ENCODE data around the gene TSPYL6.
"Not testable (repeated sequence)": the region's sequence is repeated elsewhere in the genome, so short reads cannot be mapped to it uniquely, and the experiment has no call there.

The TSPYL6 gene

GRCh38 chr2:54256091-54256694, at the start of gene TSPYL6:
Gene TSPYL6 (minus strand): TSS chr2:54256229. CDS start chr2:54256151, 78 bp downstream.
- no peak for DNase-seq (ENCODE audit: low read depth in 2 of 2, low spot score in 1 of 2)

DNA sequence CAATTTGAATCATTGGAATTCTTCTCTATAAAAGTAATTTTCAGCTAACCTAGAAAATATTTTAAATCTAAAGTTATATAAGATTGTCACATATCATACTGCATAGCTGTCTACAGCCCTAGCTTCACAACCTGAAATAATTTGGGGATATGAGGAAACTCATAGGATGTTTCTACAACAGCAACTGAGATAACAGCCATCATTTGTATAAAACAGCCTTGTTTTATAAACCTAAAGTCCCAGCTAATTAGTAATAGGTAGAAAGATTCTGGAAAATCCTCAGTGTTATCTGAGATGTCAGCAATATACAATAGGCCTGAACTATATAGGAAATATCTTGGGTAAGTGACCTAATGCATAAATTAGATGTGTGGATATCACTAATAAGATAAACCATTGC, 47.6 kb upstream of the TSPYL6 start:
- DNase-seq (ENCODE audit: low read depth in 2 of 2, low spot score in 1 of 2), result no peak

- no peak for DNase-seq (ENCODE audit: low read depth in 2 of 2, low spot score in 1 of 2)
Measured at GRCh38 chr2:54298514-54298913, 42.5 kb upstream of the TSPYL6 start.

- DNase-seq (ENCODE audit: low read depth in 2 of 2, low spot score in 1 of 2), result no peak
Measured at GRCh38 chr2:54295911-54296310, 39.9 kb upstream of the TSPYL6 start.

GRCh38 chr2:54294665-54295064, 38.6 kb upstream of the TSPYL6 start:
- DNase-seq (ENCODE audit: low read depth in 2 of 2, low spot score in 1 of 2), result not testable (repeated sequence)

- no peak for DNase-seq (ENCODE audit: low read depth in 2 of 2, low spot score in 1 of 2)
Measured at GRCh38 chr2:54290356-54291025, 34.5 kb upstream of the TSPYL6 start.

- no peak for DNase-seq (ENCODE audit: low read depth in 2 of 2, low spot score in 1 of 2)
Measured at GRCh38 chr2:54289917-54290316, 33.9 kb upstream of the TSPYL6 start.

DNA sequence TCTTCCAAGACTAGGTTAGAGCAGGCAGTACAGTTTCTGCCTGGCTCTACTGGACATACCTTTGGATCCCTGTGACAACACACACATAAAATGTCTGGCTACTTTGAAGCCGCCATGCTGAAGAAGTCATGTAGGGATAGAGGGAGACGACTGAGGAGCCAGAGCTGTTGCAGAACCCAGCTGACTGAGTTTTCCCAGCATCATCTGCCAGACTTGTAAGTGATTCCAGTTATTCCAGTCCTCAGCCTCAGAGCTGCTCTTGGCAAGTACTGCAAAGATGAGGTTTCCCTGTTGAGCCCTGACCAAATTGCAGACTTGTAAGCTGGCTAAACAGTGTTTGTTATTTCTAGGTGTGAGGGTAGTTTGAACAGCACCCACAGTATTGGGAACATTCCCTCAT, 31.5 kb upstream of the TSPYL6 start:
- DNase-seq (ENCODE audit: low read depth in 2 of 2, low spot score in 1 of 2), result no peak

DNA sequence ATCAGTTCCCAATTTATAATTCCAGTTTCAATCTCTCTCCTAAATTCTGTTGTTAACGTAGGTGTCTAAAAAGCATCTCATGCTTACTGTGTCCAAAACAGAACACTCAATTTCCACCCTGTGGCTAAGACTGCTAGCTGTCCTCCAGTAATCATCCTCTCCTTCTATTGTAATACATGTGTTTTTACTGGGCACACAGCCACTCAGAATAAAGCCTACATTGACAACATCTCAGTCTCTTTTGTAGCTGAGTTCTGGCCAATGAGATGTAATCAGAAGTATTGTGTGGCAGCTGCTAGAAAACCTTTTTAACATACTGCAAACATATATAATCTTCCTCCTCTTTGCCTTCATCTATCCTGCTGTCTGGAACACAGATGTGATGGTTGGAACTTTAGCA, 29.4 kb upstream of the TSPYL6 start:
- no peak for DNase-seq (ENCODE audit: low read depth in 2 of 2, low spot score in 1 of 2)

DNA sequence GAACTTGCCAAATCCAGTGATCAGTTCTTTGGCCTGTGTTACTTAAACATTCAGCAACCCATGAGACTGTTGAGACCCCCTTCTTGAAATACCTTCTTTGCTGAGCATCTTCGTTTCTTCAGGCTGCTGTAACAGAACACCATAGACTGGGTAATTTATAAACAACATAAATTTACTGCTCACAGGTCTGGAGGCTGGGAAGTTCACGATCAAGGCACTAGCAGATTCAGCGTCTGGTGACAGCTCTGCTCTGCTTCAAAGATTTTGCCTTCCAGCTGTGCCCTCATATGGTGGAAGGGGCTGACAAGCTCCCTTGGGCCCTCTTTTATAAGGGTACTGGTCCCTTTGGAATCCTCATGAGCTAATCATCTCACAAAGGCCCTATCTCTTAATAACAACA, 28.8 kb upstream of the TSPYL6 start:
- no peak for DNase-seq (ENCODE audit: low read depth in 2 of 2, low spot score in 1 of 2)

DNA sequence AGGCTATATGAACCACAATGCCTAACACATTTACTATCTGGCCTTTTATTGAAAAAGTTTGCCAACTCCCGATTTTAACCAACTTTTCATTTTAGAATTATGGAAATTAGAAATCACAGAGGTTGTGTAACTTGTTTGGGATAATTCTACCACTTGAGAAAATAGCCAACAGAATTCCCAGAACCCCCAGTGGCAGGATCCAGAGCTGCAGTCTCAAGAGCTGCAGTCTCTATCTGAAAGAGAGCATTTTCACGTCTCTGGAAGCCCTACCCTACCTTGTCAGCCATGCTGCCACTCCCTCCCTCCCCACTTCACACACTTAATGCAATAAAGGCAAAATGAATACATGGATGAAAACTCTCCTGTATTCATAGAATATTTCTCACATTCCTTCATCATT, 23.4 kb upstream of the TSPYL6 start:
- no peak for DNase-seq (ENCODE audit: low read depth in 2 of 2, low spot score in 1 of 2)

GRCh38 chr2:54275541-54275940, 19.5 kb upstream of the TSPYL6 start:
- DNase-seq (ENCODE audit: low read depth in 2 of 2, low spot score in 1 of 2), result no peak

DNA sequence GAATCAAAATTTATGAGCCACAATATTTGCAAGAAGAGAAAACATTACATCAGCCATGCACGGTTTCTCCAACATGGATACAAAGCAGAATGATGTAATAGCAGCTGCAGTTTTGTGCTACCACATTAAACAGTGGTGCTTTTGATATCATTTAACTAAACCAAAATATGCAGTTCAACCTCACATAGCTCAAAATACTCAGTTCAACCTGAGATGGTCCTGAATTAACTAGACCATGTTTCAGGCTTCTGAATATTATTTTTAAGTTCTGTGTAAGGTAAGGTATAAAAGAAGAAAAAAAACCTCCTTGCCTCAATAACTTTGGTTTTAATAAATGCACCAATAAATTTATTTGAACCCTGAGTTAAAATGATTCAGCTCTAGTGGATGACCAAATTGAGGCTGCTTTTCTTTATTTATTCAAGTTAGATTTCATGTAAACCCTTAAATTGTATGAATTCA, 18.8 kb upstream of the TSPYL6 start:
- DNase-seq (ENCODE audit: low read depth in 2 of 2, low spot score in 1 of 2), result no peak

DNA sequence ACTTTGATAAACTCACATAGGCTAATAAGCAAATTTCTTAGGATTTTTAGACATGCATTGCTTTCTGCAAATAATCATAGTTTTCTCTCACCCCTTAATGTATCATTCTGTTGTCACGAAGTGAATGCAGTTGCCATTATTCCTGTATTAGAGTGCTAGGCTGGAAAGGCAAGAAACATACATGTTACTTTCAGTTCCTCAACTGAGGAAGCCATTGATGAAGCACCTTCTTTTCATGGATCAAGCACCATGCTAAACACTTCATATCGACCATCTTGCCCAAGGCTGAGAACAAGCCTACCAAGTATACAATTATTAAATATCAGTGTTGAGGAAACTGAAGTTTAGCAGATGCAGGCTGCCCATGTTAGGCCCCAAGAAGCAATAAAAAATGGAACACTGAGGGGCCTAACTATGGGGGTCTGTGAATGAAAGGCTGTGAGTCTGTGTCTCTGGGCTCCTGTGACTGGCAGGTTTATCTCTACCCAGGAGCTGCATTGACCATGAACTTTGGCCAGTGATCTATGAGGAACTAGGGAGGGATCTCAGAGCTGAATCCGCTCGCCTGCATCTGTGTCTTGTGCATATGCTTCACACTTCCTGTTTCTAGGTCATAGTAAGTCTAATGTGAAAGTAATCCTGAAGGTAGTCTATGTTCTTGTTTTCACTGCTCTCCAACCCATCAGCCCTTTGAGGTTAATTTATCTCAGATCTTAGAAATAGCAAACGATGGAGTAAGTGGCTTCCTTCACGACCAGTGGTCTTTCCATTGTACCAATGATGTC, 16.0 kb upstream of the TSPYL6 start:
- DNase-seq (ENCODE audit: low read depth in 2 of 2, low spot score in 1 of 2), result no peak

GRCh38 chr2:54271189-54271588, 15.2 kb upstream of the TSPYL6 start:
- DNase-seq (ENCODE audit: low read depth in 2 of 2, low spot score in 1 of 2), result no peak

GRCh38 chr2:54267577-54267976, 11.5 kb upstream of the TSPYL6 start:
- DNase-seq (ENCODE audit: low read depth in 2 of 2, low spot score in 1 of 2), result no peak

DNA sequence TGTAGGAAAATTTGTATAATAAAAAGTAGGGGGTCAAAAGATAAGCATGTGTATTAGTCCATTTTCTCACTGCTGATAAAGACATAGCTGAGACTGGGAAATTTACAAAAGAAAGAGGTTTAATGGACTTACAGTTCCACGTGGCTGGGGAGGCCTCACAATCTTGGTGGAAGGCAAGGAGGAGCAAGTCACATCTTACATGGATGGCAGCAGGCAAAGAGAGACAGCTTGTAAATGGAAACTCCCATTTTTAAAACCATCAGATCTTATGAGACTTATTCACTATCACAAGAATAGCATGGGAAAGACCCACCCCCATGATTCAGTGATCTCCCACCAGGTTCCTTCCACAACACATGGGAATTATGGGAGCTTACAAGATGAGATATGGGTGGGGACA, 9.1 kb upstream of the TSPYL6 start:
- not testable (repeated sequence) for DNase-seq (ENCODE audit: low read depth in 2 of 2, low spot score in 1 of 2)

DNA sequence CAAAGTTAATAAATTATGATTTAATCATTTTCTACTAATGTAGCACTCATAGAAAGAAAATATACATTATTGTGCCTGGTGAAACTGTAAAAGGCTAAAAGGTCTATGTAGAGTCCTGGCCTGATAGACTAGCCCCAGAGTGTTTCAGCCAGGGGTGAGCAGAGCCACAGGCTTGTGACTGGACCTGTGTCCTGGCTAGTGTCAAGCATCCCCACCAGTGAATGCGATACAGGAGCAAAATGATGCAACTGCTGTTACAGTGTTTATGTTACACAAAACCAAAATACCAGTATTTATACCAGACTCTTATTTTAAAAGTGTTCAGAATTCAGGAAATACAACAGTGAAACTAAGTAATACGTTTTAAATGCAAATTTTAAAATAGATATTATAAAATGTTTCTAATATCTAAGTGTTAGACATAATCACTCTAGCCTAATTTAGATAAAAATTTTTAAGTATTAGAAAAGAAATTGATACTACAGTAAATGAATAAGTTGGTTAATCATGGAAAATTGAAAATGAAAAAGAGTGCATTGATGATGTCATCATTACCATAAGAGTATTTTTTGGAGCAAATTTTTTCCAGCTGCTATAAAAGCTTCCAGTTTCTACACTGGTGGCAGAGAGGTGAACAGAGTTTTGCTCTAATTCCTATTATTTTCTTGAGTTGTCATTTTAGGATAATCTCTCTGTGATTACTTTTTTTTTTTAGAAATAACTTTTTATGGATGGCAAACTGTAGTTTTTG, 6.2 kb upstream of the TSPYL6 start:
- no peak for DNase-seq (ENCODE audit: low read depth in 2 of 2, low spot score in 1 of 2)

- DNase-seq (ENCODE audit: low read depth in 2 of 2, low spot score in 1 of 2), result no peak
Measured at GRCh38 chr2:54261537-54261936, 5.5 kb upstream of the TSPYL6 start.

DNA sequence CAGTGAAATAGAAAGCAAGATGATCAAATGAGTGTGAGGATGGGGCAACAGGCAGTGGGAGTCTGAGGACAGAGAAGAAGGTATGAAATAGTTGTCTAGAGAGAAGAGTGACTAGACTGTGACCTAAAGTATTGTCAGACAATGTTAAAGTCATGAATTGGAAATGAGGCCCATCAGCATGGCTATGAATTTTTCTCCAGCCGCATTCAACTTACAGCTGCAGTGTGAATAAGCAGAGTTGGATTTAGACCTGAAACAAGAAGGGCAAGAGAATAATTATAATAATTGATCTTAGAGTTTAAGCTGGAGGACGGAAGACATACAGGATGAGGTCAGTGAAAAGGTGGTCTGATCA, 4.2 kb upstream of the TSPYL6 start:
- no peak for DNase-seq (ENCODE audit: low read depth in 2 of 2, low spot score in 1 of 2)

DNA sequence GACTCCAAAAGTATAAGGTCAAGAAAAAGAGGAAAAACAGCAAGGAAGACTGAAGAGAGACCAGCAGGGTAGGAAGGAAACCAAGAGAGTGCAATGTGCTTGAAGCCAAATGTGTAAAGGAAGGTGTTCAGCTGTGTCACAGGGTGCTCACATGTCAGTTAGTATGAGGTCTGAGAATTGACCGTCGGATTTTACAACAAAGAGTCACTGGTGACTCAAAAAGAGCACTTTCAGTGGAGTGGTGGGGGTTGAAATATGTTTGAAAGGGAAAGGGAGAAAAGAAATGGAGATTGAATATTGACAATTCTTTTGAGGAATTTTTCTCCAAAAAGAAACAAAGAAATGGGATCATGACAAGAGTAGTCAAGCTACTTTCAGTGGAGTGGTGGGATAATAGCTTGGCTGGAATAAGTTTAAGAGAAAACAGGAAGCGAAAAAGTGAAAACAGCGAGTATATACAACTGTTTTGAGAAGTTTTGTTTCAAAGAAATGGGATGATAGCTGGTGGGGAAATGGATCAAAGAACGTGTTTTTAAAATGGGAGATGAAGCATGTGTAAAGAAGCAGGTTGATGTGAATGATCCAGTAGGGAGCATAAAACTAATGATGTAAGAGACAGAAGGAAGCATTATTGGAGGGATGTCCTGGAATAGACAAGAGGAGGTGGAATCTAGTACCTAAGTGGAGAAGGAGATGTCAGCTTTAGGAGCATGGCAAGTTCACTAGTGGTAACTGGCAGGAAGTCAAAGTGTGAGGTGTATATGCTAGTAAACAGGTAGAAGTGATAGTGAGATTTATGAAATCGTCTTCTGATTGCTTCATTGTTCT, 3.6 kb upstream of the TSPYL6 start:
- DNase-seq (ENCODE audit: low read depth in 2 of 2, low spot score in 1 of 2), result no peak
